HepG2 (cell line): Measurements from ENCODE around the gene ZBTB7C. TPM values are rescaled to one million over a fixed set of nuclear protein-coding genes. Genes with fewer than 3 reads are reported as not detected.

ENCODE experiments used
- ATAC-seq: fragments of 200-7000 bp; cut with Tn5 transposase; 3 replicates; pipeline ENCODE4 v1.9.1; 2020; ENCODE audit warnings: mild to moderate bottlenecking, moderate library complexity
- BruUV-seq: library from RNA; stranded (reverse); fragments of 400-500 nt; replicated peaks from 2 replicates; lab custom pipeline; 2021; lab: Mats Ljungman, UMichigan
- CTCF ChIA-PET: fragments of 300-600 bp; formaldehyde crosslinking; extraction: SDS; loops from one replicate; lab custom pipeline; 2021; ENCODE audit warnings: low total read pairs, inconsistent platforms, low intra/inter-chr PET ratio; lab: Yijun Ruan, JAX
- POLR2A ChIA-PET: fragments of 350-600 bp; sonication (Branson Sonifier 250); formaldehyde crosslinking; loops from one replicate; lab custom pipeline; 2020; ENCODE audit warnings: antibody characterized with exemption, inconsistent platforms; lab: Yijun Ruan, JAX
- DNase-seq: peaks from one replicate; pipeline ENCODE4 v3.0.0-alpha.2; 2015; ENCODE audit warnings: low spot score
- FAIRE-seq: peaks from 3 replicates; lab custom pipeline; 2011; peaks lifted over from hg19 to GRCh38; lab: Jason Lieb, UNC
- H2AFZ ChIP-seq: one replicate; pipeline ENCODE4 v1.6.1; 2011; ENCODE audit warnings: low read length, inconsistent platforms
- H3K27ac ChIP-seq: fragments of 300-600 bp; 3 replicates; pipeline ENCODE4 v1.8.0; 2011; ENCODE audit warnings: mixed run types, mild to moderate bottlenecking, mixed read lengths, low read length, inconsistent platforms; ENCODE audit not compliant: insufficient read depth; ENCODE audit errors: extremely low read length
- H3K27me3 ChIP-seq, 2 experiments: fragments of 200-600 bp in 1 of 2; 2 replicates in 1 of 2; 3 replicates in 1 of 2; pipeline versions ENCODE4 v1.6.0 to v1.8.0; 2011; ENCODE audit warnings: low read length in 2 of 2, mild to moderate bottlenecking in 2 of 2, moderate library complexity in 2 of 2, inconsistent platforms in 1 of 2; ENCODE audit not compliant: insufficient read depth in 2 of 2, control insufficient read depth in 1 of 2
- H3K36me3 ChIP-seq, 2 experiments: fragments of 200-600 bp in 1 of 2; replicated peaks in 1 of 2; 2 replicates in 1 of 2; 3 replicates in 1 of 2; pipeline versions ENCODE4 v1.5.1 to v1.8.0; 2011; ENCODE audit warnings: low read length in 2 of 2, inconsistent platforms in 1 of 2; ENCODE audit not compliant: insufficient read depth in 2 of 2, control insufficient read depth in 1 of 2
- H3K4me1 ChIP-seq: 2 replicates; pipeline ENCODE4 v1.5.1; 2012; ENCODE audit warnings: low read length, inconsistent platforms; ENCODE audit not compliant: insufficient read depth
- H3K4me2 ChIP-seq: 2 replicates; pipeline ENCODE4 v1.6.0; 2011; ENCODE audit warnings: low read depth, low read length, inconsistent platforms
- H3K4me3 ChIP-seq, 3 experiments: fragments of 200-600 bp in 1 of 3; sonication (generic), shearing (Covaris generic) in 1 of 3; replicated peaks in 1 of 3; 2 replicates each; pipeline ENCODE4 v1.5.1; 2011 to 2016; ENCODE audit warnings: low read length in 3 of 3, inconsistent platforms in 2 of 3, low read depth in 2 of 3, mild to moderate bottlenecking in 2 of 3, control low read depth in 1 of 3, mixed read lengths in 1 of 3; ENCODE audit not compliant: insufficient read depth in 1 of 3
- H3K79me2 ChIP-seq: one replicate; pipeline ENCODE4 v1.6.1; 2011; ENCODE audit warnings: low read length, inconsistent platforms; ENCODE audit not compliant: insufficient read depth
- H3K9ac ChIP-seq: 2 replicates; pipeline ENCODE4 v1.6.0; 2011; ENCODE audit warnings: mild to moderate bottlenecking, low read depth, low read length, inconsistent platforms; ENCODE audit not compliant: insufficient read depth
- H3K9me3 ChIP-seq: 2 replicates; pipeline ENCODE4 v1.5.1; 2012; ENCODE audit warnings: mild to moderate bottlenecking, low read length
- H4K20me1 ChIP-seq: 2 replicates; pipeline ENCODE4 v1.6.0; 2011; ENCODE audit warnings: inconsistent platforms, mild to moderate bottlenecking, low read length, moderate library complexity; ENCODE audit not compliant: insufficient read depth
- AKAP8 ChIP-seq: sonication (generic); formaldehyde crosslinking; IDR thresholded peaks from 2 replicates; pipeline ENCODE4 v1.5.1; 2020; ENCODE audit warnings: mild to moderate bottlenecking, missing genetic modification reagents
- CBX2 ChIP-seq, 2 experiments: fragments of 200-600 bp in 1 of 2; sonication (generic); formaldehyde crosslinking in 1 of 2; IDR thresholded peaks; 2 replicates each; pipeline versions ENCODE4 v1.7.0 to v1.8.1; 2018 to 2022; ENCODE audit warnings: low read depth in 2 of 2, low read length in 1 of 2, mild to moderate bottlenecking in 1 of 2, missing genetic modification reagents in 1 of 2
- EEA1 ChIP-seq: sonication (generic); formaldehyde crosslinking; IDR thresholded peaks from 2 replicates; pipeline ENCODE4 v1.5.1; 2020; ENCODE audit warnings: mild to moderate bottlenecking, missing genetic modification reagents, borderline replicate concordance
- FOSL1 ChIP-seq: sonication (generic); formaldehyde crosslinking; IDR thresholded peaks from 2 replicates; pipeline ENCODE4 v1.9.0; 2021; ENCODE audit warnings: missing genetic modification reagents, borderline replicate concordance
- FOXJ3 ChIP-seq: sonication (generic); formaldehyde crosslinking; IDR thresholded peaks from 2 replicates; pipeline ENCODE4 v1.4.0; 2020; ENCODE audit warnings: missing genetic modification reagents, mild to moderate bottlenecking, borderline replicate concordance
- FOXK1 ChIP-seq: sonication (generic); formaldehyde crosslinking; IDR thresholded peaks from 2 replicates; pipeline ENCODE4 v1.4.0; 2020; ENCODE audit warnings: low read depth, missing genetic modification reagents, borderline replicate concordance
- FOXO1 ChIP-seq: sonication (generic); formaldehyde crosslinking; IDR thresholded peaks from 2 replicates; pipeline ENCODE4 v1.4.0; 2020; ENCODE audit warnings: missing genetic modification reagents
- MAZ ChIP-seq, 2 experiments: sonication (generic) in 1 of 2; formaldehyde crosslinking in 1 of 2; IDR thresholded peaks; 2 replicates each; pipeline versions ENCODE4 v1.5.0 to v1.6.1; 2012 to 2020; ENCODE audit warnings: low read depth in 2 of 2, mild to moderate bottlenecking in 2 of 2, borderline replicate concordance in 1 of 2, improper control_type of control experiment in 1 of 2, low read length in 1 of 2, missing genetic modification reagents in 1 of 2, moderate library complexity in 1 of 2
- NFE2L2 ChIP-seq: fragments of 150-350 bp; IDR thresholded peaks from 2 replicates; pipeline ENCODE4 v1.6.1; 2014; ENCODE audit warnings: low read length
- NFRKB ChIP-seq: fragments of 450-650 bp; IDR thresholded peaks from 2 replicates; pipeline ENCODE4 v1.6.1; 2017
- SOX5 ChIP-seq: IDR thresholded peaks from 2 replicates; pipeline ENCODE4 v1.6.1; 2016; ENCODE audit warnings: borderline replicate concordance
- SRSF4 ChIP-seq: fragments of 200-400 bp; formaldehyde crosslinking; IDR thresholded peaks from one replicate; pipeline ENCODE4 v1.6.1; 2018; ENCODE audit warnings: mild to moderate bottlenecking, low read depth, low read length, moderate library complexity; ENCODE audit not compliant: poor library complexity, severe bottlenecking
- TCF7L2 ChIP-seq: IDR thresholded peaks from 2 replicates; pipeline ENCODE4 v1.6.1; 2011; ENCODE audit warnings: mild to moderate bottlenecking, low read depth, low read length, moderate library complexity
- TOPORS ChIP-seq: sonication (generic); formaldehyde crosslinking; IDR thresholded peaks from 2 replicates; pipeline ENCODE4 v1.8.0; 2023; ENCODE audit warnings: mild to moderate bottlenecking, missing genetic modification reagents
- TSC22D2 ChIP-seq: sonication (generic); formaldehyde crosslinking; IDR thresholded peaks from 2 replicates; pipeline ENCODE4 v1.5.1; 2020; ENCODE audit warnings: missing genetic modification reagents, mild to moderate bottlenecking, borderline replicate concordance
- ZNF484 ChIP-seq: sonication (generic); formaldehyde crosslinking; IDR thresholded peaks from 2 replicates; pipeline ENCODE4 v1.5.1; 2020; ENCODE audit warnings: mild to moderate bottlenecking, low read depth, missing genetic modification reagents, borderline replicate concordance
- whole genome bisulfite sequencing: methylation state at CpG from one replicate; pipeline ENCODE4 v1.1.6; 2017; ENCODE audit warnings: low lambda C conversion rate; 5-methylcytosine and 5-hydroxymethylcytosine counted together
- in situ Hi-C: cut with HindIII; loops from 2 replicates; pipeline ENCODE4 v1.10.0; 2017; ENCODE audit warnings: low pct_unique_long_range_greater_than_20kb; ENCODE audit not compliant: extremely low pct_ligation_motif_present
- intact Hi-C: fragments of 100-400 bp; cut with micrococcal nuclease; formaldehyde crosslinking; loops from one replicate; pipeline ENCODE4 v1.10.0; 2022; ENCODE audit not compliant: unreplicated experiment
- polyA plus RNA-seq, 8 experiments: library from polyadenylated mRNA; depleted of rRNA in 3 of 8; stranded (reverse) in 7 of 8; unstranded in 1 of 8; fragments of >200 nt; fragmentation: Illumina TruSeq in 4 of 8; extraction: Trizol in 4 of 8; gene quantifications; 2 replicates each; pipeline versions ENCODE4 v1.2.1 to v1.2.3, GENCODE V29; 2011 to 2016; ENCODE audit warnings: low read depth in 4 of 8, missing spikeins in 1 of 8, mixed read lengths in 1 of 8; ENCODE audit not compliant: insufficient read depth in 1 of 8
- total RNA-seq, 5 experiments: library from RNA; depleted of rRNA; stranded (reverse); fragments of >200 nt; fragmentation: Illumina TruSeq; extraction: Trizol; gene quantifications; 2 replicates each; pipeline ENCODE4 v1.2.3, GENCODE V29; 2016; ENCODE audit warnings: low read depth in 1 of 5
- TF ChIP-seq, protein P1 (sequence below): sonication (generic); formaldehyde crosslinking; IDR thresholded peaks from 2 replicates; pipeline ENCODE4 v1.4.0; 2020; ENCODE audit warnings: missing genetic modification reagents
- TF ChIP-seq, protein P2 (sequence below): sonication (generic); formaldehyde crosslinking; IDR thresholded peaks from 2 replicates; pipeline ENCODE4 v1.8.1; 2022; ENCODE audit warnings: low read depth, mild to moderate bottlenecking, missing genetic modification reagents
- TF ChIP-seq, protein P3 (sequence below): IDR thresholded peaks from 2 replicates; pipeline ENCODE4 v1.6.1; 2016; ENCODE audit warnings: low read depth

The ZBTB7C gene
- total and polyA plus RNA-seq, 2 of the 13 experiments (the other 11 are each of a cell fraction or from before 2014, with no cell fraction given): 0.01 to 0.04 TPM

DNA sequence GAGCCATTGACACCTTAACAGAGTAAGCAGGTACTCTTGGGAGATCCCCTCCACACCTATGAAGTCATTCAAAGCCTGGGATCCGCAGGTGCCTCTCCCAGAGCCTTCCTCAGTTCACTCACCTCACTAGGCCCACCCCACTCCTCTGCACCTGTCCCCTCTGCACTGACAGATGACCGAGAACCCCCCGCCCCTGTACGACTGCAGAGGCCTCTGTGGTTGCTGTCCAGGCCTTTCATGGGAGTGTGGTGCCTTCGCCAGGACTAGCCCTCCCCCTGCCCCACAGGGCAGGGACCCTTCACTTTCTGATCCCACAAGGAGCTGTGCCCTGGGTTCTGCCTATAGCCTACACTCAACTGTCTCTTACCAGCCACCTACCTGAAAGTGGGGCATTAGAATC lies 238.5 kb downstream of the ZBTB7C start:
- Histone ChIP-seq H3K4me2 (no peak overlapping the region), H3K27ac (no peak overlapping the region), H3K4me1 (peaks cover 34% of the 10 kb centered on the region), H2AFZ (no peak overlapping the region), H3K79me2 (no peaks in the 10 kb centered on the region), H3K9me3 (no peaks in the 10 kb centered on the region), H3K4me3 (no peak overlapping the region), H3K27me3 (peaks cover 0 to 14% of the 10 kb centered on the region in 2 experiments; a peak in 2 of 5 replicates), H3K36me3 (no peaks in the 10 kb centered on the region), H4K20me1 (no peaks in the 10 kb centered on the region), H3K9ac (no peak overlapping the region)
- FAIRE-seq (no peak), DNase-seq (no peak), ATAC-seq (no peak)
- TF ChIP-seq ZNF484 (CRISPR knock-in tag) (no peak), TSC22D2 (no peak), TOPORS (no peak), TCF7L2 (no peak), AKAP8 (CRISPR knock-in tag) (no peak), MAZ (IDR thresholded peaks at IDR 0.05; ENCODE audit: borderline replicate concordance, low read depth, low read length) (no peak), MAZ (CRISPR knock-in tag; IDR thresholded peaks at IDR 0.05; ENCODE audit: low read depth) (no peak), EEA1 (no peak), NFRKB (no peak), SRSF4 (no peak), FOXO1 (no peak), FOXJ3 (CRISPR knock-in tag) (no peak), FOSL1 (CRISPR knock-in tag) (no peak), CBX2 (IDR thresholded peaks at IDR 0.05; ENCODE audit: low read depth, low read length) (no peak), CBX2 (CRISPR knock-in tag; IDR thresholded peaks at IDR 0.05; ENCODE audit: low read depth) (no peak), NFE2L2 (no peak), FOXK1 (CRISPR knock-in tag) (no peak), SOX5 (no peak)
- TF ChIP-seq, protein P1, sequence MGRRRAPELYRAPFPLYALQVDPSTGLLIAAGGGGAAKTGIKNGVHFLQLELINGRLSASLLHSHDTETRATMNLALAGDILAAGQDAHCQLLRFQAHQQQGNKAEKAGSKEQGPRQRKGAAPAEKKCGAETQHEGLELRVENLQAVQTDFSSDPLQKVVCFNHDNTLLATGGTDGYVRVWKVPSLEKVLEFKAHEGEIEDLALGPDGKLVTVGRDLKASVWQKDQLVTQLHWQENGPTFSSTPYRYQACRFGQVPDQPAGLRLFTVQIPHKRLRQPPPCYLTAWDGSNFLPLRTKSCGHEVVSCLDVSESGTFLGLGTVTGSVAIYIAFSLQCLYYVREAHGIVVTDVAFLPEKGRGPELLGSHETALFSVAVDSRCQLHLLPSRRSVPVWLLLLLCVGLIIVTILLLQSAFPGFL (CRISPR knock-in tag): no peak
- TF ChIP-seq, protein P2, sequence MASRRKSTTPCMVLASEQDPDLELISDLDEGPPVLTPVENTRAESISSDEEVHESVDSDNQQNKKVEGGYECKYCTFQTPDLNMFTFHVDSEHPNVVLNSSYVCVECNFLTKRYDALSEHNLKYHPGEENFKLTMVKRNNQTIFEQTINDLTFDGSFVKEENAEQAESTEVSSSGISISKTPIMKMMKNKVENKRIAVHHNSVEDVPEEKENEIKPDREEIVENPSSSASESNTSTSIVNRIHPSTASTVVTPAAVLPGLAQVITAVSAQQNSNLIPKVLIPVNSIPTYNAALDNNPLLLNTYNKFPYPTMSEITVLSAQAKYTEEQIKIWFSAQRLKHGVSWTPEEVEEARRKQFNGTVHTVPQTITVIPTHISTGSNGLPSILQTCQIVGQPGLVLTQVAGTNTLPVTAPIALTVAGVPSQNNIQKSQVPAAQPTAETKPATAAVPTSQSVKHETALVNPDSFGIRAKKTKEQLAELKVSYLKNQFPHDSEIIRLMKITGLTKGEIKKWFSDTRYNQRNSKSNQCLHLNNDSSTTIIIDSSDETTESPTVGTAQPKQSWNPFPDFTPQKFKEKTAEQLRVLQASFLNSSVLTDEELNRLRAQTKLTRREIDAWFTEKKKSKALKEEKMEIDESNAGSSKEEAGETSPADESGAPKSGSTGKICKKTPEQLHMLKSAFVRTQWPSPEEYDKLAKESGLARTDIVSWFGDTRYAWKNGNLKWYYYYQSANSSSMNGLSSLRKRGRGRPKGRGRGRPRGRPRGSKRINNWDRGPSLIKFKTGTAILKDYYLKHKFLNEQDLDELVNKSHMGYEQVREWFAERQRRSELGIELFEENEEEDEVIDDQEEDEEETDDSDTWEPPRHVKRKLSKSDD (CRISPR knock-in tag): no peak
- TF ChIP-seq, protein P3, sequence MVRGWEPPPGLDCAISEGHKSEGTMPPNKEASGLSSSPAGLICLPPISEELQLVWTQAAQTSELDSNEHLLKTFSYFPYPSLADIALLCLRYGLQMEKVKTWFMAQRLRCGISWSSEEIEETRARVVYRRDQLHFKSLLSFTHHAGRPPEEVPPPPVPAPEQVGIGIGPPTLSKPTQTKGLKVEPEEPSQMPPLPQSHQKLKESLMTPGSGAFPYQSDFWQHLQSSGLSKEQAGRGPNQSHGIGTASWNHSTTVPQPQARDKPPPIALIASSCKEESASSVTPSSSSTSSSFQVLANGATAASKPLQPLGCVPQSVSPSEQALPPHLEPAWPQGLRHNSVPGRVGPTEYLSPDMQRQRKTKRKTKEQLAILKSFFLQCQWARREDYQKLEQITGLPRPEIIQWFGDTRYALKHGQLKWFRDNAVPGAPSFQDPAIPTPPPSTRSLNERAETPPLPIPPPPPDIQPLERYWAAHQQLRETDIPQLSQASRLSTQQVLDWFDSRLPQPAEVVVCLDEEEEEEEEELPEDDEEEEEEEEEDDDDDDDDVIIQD: no peak
- in situ Hi-C loops (no loop called here), intact Hi-C loops (no loop called here)
- ChIA-PET POLR2A (no interaction called here), CTCF (no interaction called here)
- BruUV-seq: no TSS peak
- WGBS: 44% methylated on average over 5 of the region's 5 CpGs
